AG04450 (cell line): ENCODE results near the gene HMOX1. TPM values are rescaled to one million over a fixed set of nuclear protein-coding genes. Genes with fewer than 3 reads are reported as not detected.

ENCODE experiments used
- CTCF ChIA-PET: fragments of 300-600, 350-600 bp; formaldehyde crosslinking; extraction: SDS; loops from one replicate; lab custom pipeline; 2022; ENCODE audit warnings: antibody characterized with exemption, inconsistent platforms; lab: Charles Lee
- POLR2A ChIA-PET: fragments of 350-600 bp; formaldehyde crosslinking; extraction: SDS; loops from one replicate; lab custom pipeline; 2021; ENCODE audit warnings: antibody characterized with exemption, inconsistent platforms; lab: Yijun Ruan, JAX
- DNase-seq: peaks from one replicate; pipeline ENCODE4 v3.0.0-alpha.2; 2011; ENCODE audit warnings: low read depth, low spot score
- H3K27ac ChIP-seq: one replicate; pipeline ENCODE4 v1.5.1; 2012; ENCODE audit warnings: low read depth, low read length, control low read depth
- H3K27me3 ChIP-seq: one replicate; pipeline ENCODE4 v1.6.0; 2012; ENCODE audit warnings: low read length; ENCODE audit not compliant: control insufficient read depth, insufficient read depth
- H3K4me3 ChIP-seq: 2 replicates; pipeline ENCODE4 v1.5.1; 2011; ENCODE audit warnings: mild to moderate bottlenecking, low read depth, low read length, control low read depth
- H3K9me3 ChIP-seq: 2 replicates; pipeline ENCODE4 v1.5.1; 2012; ENCODE audit warnings: low read length; ENCODE audit not compliant: control insufficient read depth, insufficient read depth
- polyA plus RNA-seq: library from polyadenylated mRNA; depleted of rRNA; stranded (reverse); fragments of >200 nt; gene quantifications from 2 replicates; pipeline ENCODE4 v1.2.3, GENCODE V29; 2011
- TF ChIP-seq, protein P1 (sequence below): IDR thresholded peaks from 2 replicates; pipeline ENCODE4 v1.5.1; 2011; ENCODE audit warnings: low read depth, low read length, control low read depth, inconsistent platforms

HMOX1 gene
- polyA plus RNA-seq, 1 experiment = 55.2 TPM

DNA sequence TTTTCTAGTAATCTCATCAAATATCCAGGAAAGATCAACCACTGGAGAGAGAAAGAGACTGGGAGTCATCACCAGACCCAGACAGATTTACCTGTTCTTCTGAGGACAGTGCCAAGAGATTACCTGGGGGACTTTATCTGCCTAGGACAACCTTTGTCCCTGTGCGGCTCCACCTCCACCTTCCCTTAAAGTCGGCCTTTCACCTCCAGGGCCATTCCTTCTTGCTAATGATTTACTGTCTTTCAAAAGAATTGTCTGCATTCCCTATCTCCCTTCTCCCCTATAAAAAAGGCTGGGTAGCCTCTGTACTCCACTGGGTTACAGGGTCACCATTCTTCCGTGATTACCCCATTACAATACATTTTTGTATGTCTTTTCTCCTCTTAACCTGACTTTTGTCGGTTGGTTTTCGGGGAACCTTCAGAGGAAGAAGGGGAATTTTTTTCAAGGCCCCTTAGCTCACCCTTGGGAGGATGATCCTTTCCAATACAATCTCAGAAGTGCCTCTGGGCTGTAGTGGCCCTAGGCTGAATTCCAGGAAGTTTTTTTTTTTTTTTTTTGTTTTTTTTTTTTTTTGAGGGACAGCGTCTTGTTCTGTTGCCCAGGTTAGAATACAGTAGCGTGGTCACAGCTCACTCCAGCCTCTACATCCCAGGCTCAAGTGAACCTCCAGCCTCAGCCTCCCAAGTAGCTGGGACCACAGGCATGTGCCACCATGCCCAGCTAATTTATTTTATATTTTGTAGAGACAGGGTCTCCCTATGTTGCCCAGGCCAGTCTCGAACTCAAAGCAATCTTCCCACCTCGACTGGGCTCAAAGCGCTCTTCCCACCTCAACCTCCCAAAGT is 1.5 kb upstream of the HMOX1 start:
- H3K27ac ChIP-seq = no peak overlapping the region
- TF ChIP-seq, protein P1, sequence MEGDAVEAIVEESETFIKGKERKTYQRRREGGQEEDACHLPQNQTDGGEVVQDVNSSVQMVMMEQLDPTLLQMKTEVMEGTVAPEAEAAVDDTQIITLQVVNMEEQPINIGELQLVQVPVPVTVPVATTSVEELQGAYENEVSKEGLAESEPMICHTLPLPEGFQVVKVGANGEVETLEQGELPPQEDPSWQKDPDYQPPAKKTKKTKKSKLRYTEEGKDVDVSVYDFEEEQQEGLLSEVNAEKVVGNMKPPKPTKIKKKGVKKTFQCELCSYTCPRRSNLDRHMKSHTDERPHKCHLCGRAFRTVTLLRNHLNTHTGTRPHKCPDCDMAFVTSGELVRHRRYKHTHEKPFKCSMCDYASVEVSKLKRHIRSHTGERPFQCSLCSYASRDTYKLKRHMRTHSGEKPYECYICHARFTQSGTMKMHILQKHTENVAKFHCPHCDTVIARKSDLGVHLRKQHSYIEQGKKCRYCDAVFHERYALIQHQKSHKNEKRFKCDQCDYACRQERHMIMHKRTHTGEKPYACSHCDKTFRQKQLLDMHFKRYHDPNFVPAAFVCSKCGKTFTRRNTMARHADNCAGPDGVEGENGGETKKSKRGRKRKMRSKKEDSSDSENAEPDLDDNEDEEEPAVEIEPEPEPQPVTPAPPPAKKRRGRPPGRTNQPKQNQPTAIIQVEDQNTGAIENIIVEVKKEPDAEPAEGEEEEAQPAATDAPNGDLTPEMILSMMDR = no peak
- H3K4me3 ChIP-seq = no peak overlapping the region
- H3K9me3 ChIP-seq = no peaks in the 10 kb centered on the region
- no peak for DNase-seq
- no peaks in the 10 kb centered on the region for H3K27me3 ChIP-seq
- POLR2A ChIA-PET = interaction anchor here (2.9 kb wide), 1 partner anchor 8 kb away, joined by 14 read pairs; no protein-coding TSS in a partner anchor
- CTCF ChIA-PET = interaction anchor here (0.6 kb wide), 1 partner anchor 326 kb away, joined by 3 read pairs; no protein-coding TSS in a partner anchor

DNA sequence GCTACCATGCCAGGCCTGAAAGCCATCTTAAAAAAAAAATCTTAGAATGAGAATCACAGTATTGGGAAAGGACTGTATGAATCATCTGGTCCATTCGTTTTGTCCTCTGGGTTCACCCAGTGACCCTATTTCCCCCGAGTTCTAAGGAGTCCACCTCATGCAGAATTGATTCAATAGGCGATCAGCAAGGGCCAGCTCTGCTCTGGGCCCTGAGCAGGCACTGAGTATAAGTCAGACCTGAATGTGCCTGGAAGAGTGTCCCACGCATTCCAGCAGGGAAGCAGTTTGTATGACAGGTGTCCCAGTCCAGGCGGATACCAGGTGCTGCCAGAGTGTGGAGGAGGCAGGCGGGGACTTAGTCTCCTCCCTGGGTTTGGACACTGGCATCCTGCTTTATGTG is 883 bp upstream of the HMOX1 start:
- no peaks in the 10 kb centered on the region for H3K27me3 ChIP-seq
- H3K9me3 ChIP-seq = no peaks in the 10 kb centered on the region
- POLR2A ChIA-PET = interaction anchor here (0.6 to 2.9 kb wide), 7 partner anchors 8 to 80 kb away, joined by 3 to 20 read pairs (median 5); partner anchors contain the start of gene TOM1
- H3K4me3 ChIP-seq = no peak overlapping the region
- CTCF ChIA-PET = interaction anchor here (0.6 kb wide), 1 partner anchor 325 kb away, joined by 3 read pairs; no protein-coding TSS in a partner anchor
- TF ChIP-seq, protein P1 = no peak
- DNase-seq = no peak
- no peak overlapping the region for H3K27ac ChIP-seq

DNA sequence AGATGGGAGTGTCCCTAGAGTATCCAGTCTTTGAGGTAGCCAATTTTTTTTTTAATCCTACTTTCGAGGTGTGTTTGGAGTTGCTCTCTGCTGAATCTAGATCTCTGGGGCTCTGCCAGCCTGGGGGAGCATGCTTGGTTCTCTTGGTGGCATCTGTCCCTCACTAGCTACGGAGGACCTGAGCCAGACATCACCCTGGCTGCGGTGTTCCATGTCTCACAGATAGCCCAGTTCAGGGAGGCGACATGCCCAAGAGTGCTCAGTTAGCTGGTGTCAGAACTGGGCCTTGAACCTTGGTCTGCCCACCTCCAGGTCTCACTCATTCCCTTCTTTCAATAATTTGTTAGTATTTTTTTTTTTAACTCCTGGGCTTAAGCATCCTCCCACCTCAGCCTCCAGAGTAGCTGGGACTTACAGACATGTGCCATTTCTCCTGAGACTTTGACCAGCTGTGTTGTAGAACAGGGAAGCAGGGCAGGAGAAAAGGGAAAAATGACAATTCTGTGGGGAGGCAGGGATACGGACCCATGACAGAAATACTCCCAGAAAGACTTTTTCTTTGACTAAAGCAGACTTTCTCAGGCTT is 621 bp downstream of the HMOX1 start:
- POLR2A ChIA-PET = interaction anchor here (0.6 to 2.9 kb wide), 7 partner anchors 10 to 30 kb away, joined by 3 to 20 read pairs (median 3); no protein-coding TSS in a partner anchor
- Histone ChIP-seq H3K4me3 (peak overlapping the region; percentile 92), H3K9me3 (no peaks in the 10 kb centered on the region), H3K27me3 (no peaks in the 10 kb centered on the region), H3K27ac (peak overlapping the region; percentile 52)
- DNase-seq = no peak
- TF ChIP-seq, protein P1 = no peak
- CTCF ChIA-PET = interaction anchor here (0.9 kb wide), 1 partner anchor 256 kb away, joined by 5 read pairs; no protein-coding TSS in a partner anchor

DNA sequence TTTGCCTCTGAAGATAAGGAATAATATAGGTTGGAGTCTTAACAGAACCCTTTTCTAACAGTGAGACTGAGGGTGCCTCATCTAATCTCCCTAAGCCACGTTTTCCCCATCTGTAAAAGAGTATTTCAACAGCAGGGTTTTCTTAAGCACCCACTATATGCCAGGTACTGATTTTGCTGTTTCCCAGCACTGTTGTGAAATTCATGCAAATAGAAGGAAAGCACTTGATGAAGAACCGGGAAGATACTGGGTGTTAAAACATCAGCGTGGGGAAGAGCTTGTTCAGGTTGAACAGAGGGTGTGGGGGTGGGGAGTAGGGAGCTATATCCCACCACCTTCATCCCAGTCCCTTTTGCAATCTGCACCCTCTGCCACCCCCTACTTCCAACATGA is 2.8 kb downstream of the HMOX1 start:
- no peak for DNase-seq
- H3K27ac ChIP-seq = no peak overlapping the region
- ChIA-PET CTCF (no interaction called here), POLR2A (no interaction called here)
- TF ChIP-seq, protein P1 = no peak
- H3K9me3 ChIP-seq = no peaks in the 10 kb centered on the region
- H3K27me3 ChIP-seq = no peaks in the 10 kb centered on the region
- peak overlapping the region; percentile 43; the same call in 1 of the 2 replicates for H3K4me3 ChIP-seq
